ENCODE measurements around the gene WAPL.
A peak's percentile ranks its signal among the peaks of the same experiment; 100 is the strongest.

WAPL gene

GRCh38 chr10:86498598-86498997 is 23.0 kb downstream of the WAPL start:
- Histone ChIP-seq H3K4me1 (ENCODE audit: control insufficient read depth, insufficient read depth, low read length) (0 out of 2 replicates have a peak, but pooled peaks cover 3% of the 10 kb centered on the region), H3K9ac (ENCODE audit: low read depth, low read length) (no peak overlapping the region), H3K27ac (ENCODE audit: low read depth, low read length) (no peak overlapping the region), H3K27me3 (ENCODE audit: control insufficient read depth, insufficient read depth, low read length) (no peaks in the 10 kb centered on the region), H3K36me3 (ENCODE audit: control insufficient read depth, insufficient read depth, low read length) (peaks cover 72% of the 10 kb centered on the region), H3K9me3 (ENCODE audit: control insufficient read depth, insufficient read depth, low read length) (no peaks in the 10 kb centered on the region), H3K4me3 (ENCODE audit: low read depth, low read length) (no peak overlapping the region)

DNA sequence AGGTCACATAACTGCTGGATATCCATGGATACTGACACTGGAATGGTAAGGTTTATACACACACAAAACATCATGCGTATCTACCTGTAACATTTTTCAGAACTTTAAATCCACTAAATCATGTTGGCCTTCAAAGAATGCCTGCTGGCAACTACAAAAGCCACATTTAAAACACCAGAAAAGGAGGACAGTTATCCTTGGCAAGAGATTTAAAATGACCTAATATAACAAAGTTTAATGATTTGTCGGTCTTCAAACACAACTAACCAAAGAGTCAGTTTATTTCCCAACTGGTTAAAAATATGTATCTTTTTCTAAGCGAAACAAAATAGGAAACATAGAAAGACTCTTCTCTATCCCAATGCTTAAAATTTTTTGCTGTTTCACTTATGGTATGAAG is 24.0 kb downstream of the WAPL start:
- Histone ChIP-seq H3K4me3 (ENCODE audit: low read depth, low read length) (no peak overlapping the region), H3K9me3 (ENCODE audit: control insufficient read depth, insufficient read depth, low read length) (no peaks in the 10 kb centered on the region), H3K36me3 (ENCODE audit: control insufficient read depth, insufficient read depth, low read length) (peaks cover 67% of the 10 kb centered on the region), H3K27me3 (ENCODE audit: control insufficient read depth, insufficient read depth, low read length) (no peaks in the 10 kb centered on the region), H3K9ac (ENCODE audit: low read depth, low read length) (no peak overlapping the region), H3K4me1 (ENCODE audit: control insufficient read depth, insufficient read depth, low read length) (0 out of 2 replicates have a peak, but pooled peaks cover 3% of the 10 kb centered on the region), H3K27ac (ENCODE audit: low read depth, low read length) (no peak overlapping the region)

- Histone ChIP-seq H3K9ac (ENCODE audit: low read depth, low read length) (no peak overlapping the region), H3K36me3 (ENCODE audit: control insufficient read depth, insufficient read depth, low read length) (peaks cover 45% of the 10 kb centered on the region), H3K4me1 (ENCODE audit: control insufficient read depth, insufficient read depth, low read length) (no peaks in the 10 kb centered on the region), H3K4me3 (ENCODE audit: low read depth, low read length) (no peak overlapping the region), H3K27me3 (ENCODE audit: control insufficient read depth, insufficient read depth, low read length) (no peaks in the 10 kb centered on the region), H3K27ac (ENCODE audit: low read depth, low read length) (no peak overlapping the region), H3K9me3 (ENCODE audit: control insufficient read depth, insufficient read depth, low read length) (no peaks in the 10 kb centered on the region)
Observed at GRCh38 chr10:86489960-86490612, 31.5 kb downstream of the WAPL start.

DNA sequence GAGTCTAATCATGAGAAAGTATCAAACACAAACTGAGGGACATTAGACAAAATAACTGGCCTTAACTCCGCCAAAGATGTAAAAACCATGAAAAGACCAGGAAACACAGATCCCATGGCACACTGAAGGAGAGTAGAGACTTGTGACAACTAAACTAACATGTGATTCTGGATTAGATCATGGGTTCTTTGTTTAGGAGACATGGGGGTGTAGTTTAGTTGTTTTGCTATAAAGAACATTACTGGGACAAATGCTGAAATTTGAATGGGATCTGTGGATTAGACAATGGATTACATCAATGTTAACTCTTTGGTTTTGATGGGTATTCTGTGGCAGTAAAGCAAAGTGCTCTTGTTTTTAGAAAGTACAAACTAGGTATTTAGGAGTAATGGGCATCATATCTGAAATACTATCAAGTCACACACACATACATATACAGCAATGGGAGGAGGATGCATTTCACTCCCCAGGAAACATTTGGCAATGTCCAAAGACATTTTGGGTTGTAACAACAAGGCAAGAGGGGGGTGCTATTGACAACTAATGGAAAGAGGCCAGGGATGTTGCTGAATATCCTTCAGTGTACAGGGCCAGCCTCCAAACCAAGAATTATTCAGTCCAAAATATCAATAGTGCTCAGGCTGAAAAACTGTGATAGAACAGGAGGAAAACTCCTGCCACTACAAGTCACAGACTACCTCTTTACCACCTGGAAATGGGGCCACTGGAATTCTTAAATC is 32.4 kb downstream of the WAPL start:
- Histone ChIP-seq H3K9me3 (ENCODE audit: control insufficient read depth, insufficient read depth, low read length) (no peaks in the 10 kb centered on the region), H3K9ac (ENCODE audit: low read depth, low read length) (no peak overlapping the region), H3K36me3 (ENCODE audit: control insufficient read depth, insufficient read depth, low read length) (peaks cover 41% of the 10 kb centered on the region), H3K4me3 (ENCODE audit: low read depth, low read length) (no peak overlapping the region), H3K27ac (ENCODE audit: low read depth, low read length) (no peak overlapping the region), H3K4me1 (ENCODE audit: control insufficient read depth, insufficient read depth, low read length) (no peaks in the 10 kb centered on the region), H3K27me3 (ENCODE audit: control insufficient read depth, insufficient read depth, low read length) (no peaks in the 10 kb centered on the region)

GRCh38 chr10:86486856-86487255 is 34.7 kb downstream of the WAPL start:
- no peak overlapping the region for H3K27ac ChIP-seq (ENCODE audit: low read depth, low read length)
- no peaks in the 10 kb centered on the region for H3K27me3 ChIP-seq (ENCODE audit: control insufficient read depth, insufficient read depth, low read length)
- H3K36me3 ChIP-seq (ENCODE audit: control insufficient read depth, insufficient read depth, low read length), result peaks cover 58% of the 10 kb centered on the region
- no peak overlapping the region for H3K9ac ChIP-seq (ENCODE audit: low read depth, low read length)
- no peaks in the 10 kb centered on the region for H3K9me3 ChIP-seq (ENCODE audit: control insufficient read depth, insufficient read depth, low read length)
- no peaks in the 10 kb centered on the region for H3K4me1 ChIP-seq (ENCODE audit: control insufficient read depth, insufficient read depth, low read length)
- no peak overlapping the region for H3K4me3 ChIP-seq (ENCODE audit: low read depth, low read length)

GRCh38 chr10:86483664-86484063 is 37.9 kb downstream of the WAPL start:
- H3K9ac ChIP-seq (ENCODE audit: low read depth, low read length), result no peak overlapping the region
- no peak overlapping the region for H3K4me3 ChIP-seq (ENCODE audit: low read depth, low read length)
- H3K36me3 ChIP-seq (ENCODE audit: control insufficient read depth, insufficient read depth, low read length), result peaks cover 51% of the 10 kb centered on the region
- 0 out of 2 replicates have a peak, but pooled peaks cover 3% of the 10 kb centered on the region for H3K4me1 ChIP-seq (ENCODE audit: control insufficient read depth, insufficient read depth, low read length)
- H3K27ac ChIP-seq (ENCODE audit: low read depth, low read length), result no peak overlapping the region
- H3K27me3 ChIP-seq (ENCODE audit: control insufficient read depth, insufficient read depth, low read length), result no peaks in the 10 kb centered on the region
- H3K9me3 ChIP-seq (ENCODE audit: control insufficient read depth, insufficient read depth, low read length), result no peaks in the 10 kb centered on the region

DNA sequence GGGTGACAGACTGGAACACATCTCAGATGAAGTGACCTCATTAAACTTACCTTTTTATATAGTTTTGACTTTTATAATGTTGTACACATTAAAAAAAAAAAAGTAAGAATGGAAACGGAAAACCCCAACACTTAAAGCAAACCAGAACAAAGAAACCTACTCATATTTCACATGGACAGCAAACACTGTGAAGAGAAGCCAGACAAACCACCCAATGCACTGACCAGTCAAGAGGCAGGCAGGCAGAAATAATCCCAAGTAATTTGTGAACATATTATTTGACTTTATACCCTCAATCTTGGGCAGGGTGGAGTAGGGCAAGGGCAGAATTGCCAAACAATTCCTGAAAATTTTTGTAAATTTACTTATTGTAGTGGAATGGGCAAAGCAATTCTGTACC is 39.8 kb downstream of the WAPL start:
- H3K27me3 ChIP-seq (ENCODE audit: control insufficient read depth, insufficient read depth, low read length), result no peaks in the 10 kb centered on the region
- H3K4me1 ChIP-seq (ENCODE audit: control insufficient read depth, insufficient read depth, low read length), result 0 out of 2 replicates have a peak, but pooled peaks cover 3% of the 10 kb centered on the region
- H3K27ac ChIP-seq (ENCODE audit: low read depth, low read length), result no peak overlapping the region
- H3K4me3 ChIP-seq (ENCODE audit: low read depth, low read length), result no peak overlapping the region
- H3K9me3 ChIP-seq (ENCODE audit: control insufficient read depth, insufficient read depth, low read length), result no peaks in the 10 kb centered on the region
- H3K9ac ChIP-seq (ENCODE audit: low read depth, low read length), result no peak overlapping the region
- H3K36me3 ChIP-seq (ENCODE audit: control insufficient read depth, insufficient read depth, low read length), result peaks cover 41% of the 10 kb centered on the region

- Histone ChIP-seq H3K4me1 (ENCODE audit: control insufficient read depth, insufficient read depth, low read length) (0 out of 2 replicates have a peak, but pooled peaks cover 3% of the 10 kb centered on the region), H3K27ac (ENCODE audit: low read depth, low read length) (no peak overlapping the region), H3K27me3 (ENCODE audit: control insufficient read depth, insufficient read depth, low read length) (no peaks in the 10 kb centered on the region), H3K9ac (ENCODE audit: low read depth, low read length) (no peak overlapping the region), H3K4me3 (ENCODE audit: low read depth, low read length) (no peak overlapping the region), H3K36me3 (ENCODE audit: control insufficient read depth, insufficient read depth, low read length) (peaks cover 35% of the 10 kb centered on the region), H3K9me3 (ENCODE audit: control insufficient read depth, insufficient read depth, low read length) (no peaks in the 10 kb centered on the region)
Observed at GRCh38 chr10:86480571-86480970, 41.0 kb downstream of the WAPL start.

- peaks cover 71% of the 10 kb centered on the region for H3K36me3 ChIP-seq (ENCODE audit: control insufficient read depth, insufficient read depth, low read length)
- H3K9me3 ChIP-seq (ENCODE audit: control insufficient read depth, insufficient read depth, low read length), result no peaks in the 10 kb centered on the region
- no peaks in the 10 kb centered on the region for H3K27me3 ChIP-seq (ENCODE audit: control insufficient read depth, insufficient read depth, low read length)
- H3K9ac ChIP-seq (ENCODE audit: low read depth, low read length), result no peak overlapping the region
- no peak overlapping the region for H3K4me3 ChIP-seq (ENCODE audit: low read depth, low read length)
- H3K27ac ChIP-seq (ENCODE audit: low read depth, low read length), result no peak overlapping the region
- H3K4me1 ChIP-seq (ENCODE audit: control insufficient read depth, insufficient read depth, low read length), result no peaks in the 10 kb centered on the region
Observed at GRCh38 chr10:86472061-86472460, 49.5 kb downstream of the WAPL start.

DNA sequence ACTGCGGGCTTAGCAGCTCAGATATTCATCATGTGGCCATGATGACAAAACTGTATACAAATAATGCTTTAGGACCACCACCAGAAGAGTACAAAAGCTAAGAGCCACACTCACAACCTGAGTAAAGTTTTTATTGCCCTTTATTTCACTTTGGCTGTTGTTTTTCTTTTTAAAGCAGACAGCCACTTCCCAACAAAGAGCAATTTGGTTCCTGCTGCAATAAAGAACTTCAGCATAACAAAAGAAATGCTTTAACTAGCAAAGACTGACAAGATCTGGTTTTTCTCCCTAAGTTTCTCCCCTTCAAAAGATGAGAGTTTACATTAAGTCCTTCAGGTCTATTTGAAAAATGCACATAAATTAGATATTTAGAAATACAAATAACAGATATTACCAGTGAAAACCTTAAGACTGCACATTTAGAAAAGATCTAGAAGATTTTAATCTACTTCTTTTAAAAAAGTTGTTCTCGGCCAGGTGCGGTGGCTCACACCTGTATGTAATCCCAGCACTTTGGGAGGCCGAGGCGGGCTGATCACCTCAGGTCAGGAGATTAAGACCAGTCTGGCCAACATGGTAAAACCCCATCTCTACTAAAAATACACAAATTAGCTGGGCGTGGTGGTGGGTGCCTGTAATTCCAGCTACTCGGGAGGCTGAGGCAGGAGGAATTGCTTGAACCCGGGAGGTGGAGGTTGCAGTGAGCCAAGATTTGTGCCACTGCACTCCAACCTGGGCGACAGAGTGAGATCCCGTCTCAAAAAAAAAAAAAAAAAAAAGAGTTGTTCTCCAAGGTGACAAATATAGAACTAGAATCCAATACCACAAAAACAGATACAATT is 59.4 kb downstream of the WAPL start:
- H3K27ac ChIP-seq (ENCODE audit: low read depth, low read length), result peak overlapping the region; percentile 88
- peak overlapping the region; percentile 74 for H3K9ac ChIP-seq (ENCODE audit: low read depth, low read length)
- peaks cover 11% of the 10 kb centered on the region for H3K4me1 ChIP-seq (ENCODE audit: control insufficient read depth, insufficient read depth, low read length)
- peak overlapping the region; percentile 11; the same call in 1 of the 2 replicates for H3K4me3 ChIP-seq (ENCODE audit: low read depth, low read length)
- no peaks in the 10 kb centered on the region for H3K27me3 ChIP-seq (ENCODE audit: control insufficient read depth, insufficient read depth, low read length)
- H3K9me3 ChIP-seq (ENCODE audit: control insufficient read depth, insufficient read depth, low read length), result no peaks in the 10 kb centered on the region
- H3K36me3 ChIP-seq (ENCODE audit: control insufficient read depth, insufficient read depth, low read length), result peaks cover 83% of the 10 kb centered on the region

DNA sequence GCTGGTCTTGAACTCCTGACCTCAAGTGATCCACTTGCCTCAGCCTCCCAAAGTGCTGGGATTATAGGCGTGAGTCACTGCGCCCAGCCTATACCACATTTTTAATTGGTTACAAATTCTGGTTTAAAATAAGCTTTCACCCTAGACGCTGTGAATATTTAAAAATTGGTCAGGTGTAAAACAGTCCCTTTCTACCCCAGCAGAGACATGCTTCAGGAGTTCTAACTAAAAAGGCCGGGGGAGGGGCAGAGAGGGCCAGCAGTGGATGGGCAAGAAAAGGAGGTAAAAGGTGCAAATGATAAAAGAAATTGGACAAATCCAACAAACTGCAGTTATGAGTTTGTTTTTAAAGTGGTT is 70.0 kb downstream of the WAPL start:
- H3K36me3 ChIP-seq (ENCODE audit: control insufficient read depth, insufficient read depth, low read length), result peaks cover 83% of the 10 kb centered on the region
- no peaks in the 10 kb centered on the region for H3K27me3 ChIP-seq (ENCODE audit: control insufficient read depth, insufficient read depth, low read length)
- H3K9me3 ChIP-seq (ENCODE audit: control insufficient read depth, insufficient read depth, low read length), result no peaks in the 10 kb centered on the region
- no peak overlapping the region for H3K27ac ChIP-seq (ENCODE audit: low read depth, low read length)
- H3K9ac ChIP-seq (ENCODE audit: low read depth, low read length), result no peak overlapping the region
- H3K4me3 ChIP-seq (ENCODE audit: low read depth, low read length), result no peak overlapping the region
- no peaks in the 10 kb centered on the region for H3K4me1 ChIP-seq (ENCODE audit: control insufficient read depth, insufficient read depth, low read length)
